ENCODE results near the gene GRID1. TPM values are rescaled to one million over a fixed set of nuclear protein-coding genes. Genes with fewer than 3 reads are reported as not detected.

Gene GRID1
- total RNA-seq, 1 experiment from 2014 or later, result 0.37 TPM

DNA sequence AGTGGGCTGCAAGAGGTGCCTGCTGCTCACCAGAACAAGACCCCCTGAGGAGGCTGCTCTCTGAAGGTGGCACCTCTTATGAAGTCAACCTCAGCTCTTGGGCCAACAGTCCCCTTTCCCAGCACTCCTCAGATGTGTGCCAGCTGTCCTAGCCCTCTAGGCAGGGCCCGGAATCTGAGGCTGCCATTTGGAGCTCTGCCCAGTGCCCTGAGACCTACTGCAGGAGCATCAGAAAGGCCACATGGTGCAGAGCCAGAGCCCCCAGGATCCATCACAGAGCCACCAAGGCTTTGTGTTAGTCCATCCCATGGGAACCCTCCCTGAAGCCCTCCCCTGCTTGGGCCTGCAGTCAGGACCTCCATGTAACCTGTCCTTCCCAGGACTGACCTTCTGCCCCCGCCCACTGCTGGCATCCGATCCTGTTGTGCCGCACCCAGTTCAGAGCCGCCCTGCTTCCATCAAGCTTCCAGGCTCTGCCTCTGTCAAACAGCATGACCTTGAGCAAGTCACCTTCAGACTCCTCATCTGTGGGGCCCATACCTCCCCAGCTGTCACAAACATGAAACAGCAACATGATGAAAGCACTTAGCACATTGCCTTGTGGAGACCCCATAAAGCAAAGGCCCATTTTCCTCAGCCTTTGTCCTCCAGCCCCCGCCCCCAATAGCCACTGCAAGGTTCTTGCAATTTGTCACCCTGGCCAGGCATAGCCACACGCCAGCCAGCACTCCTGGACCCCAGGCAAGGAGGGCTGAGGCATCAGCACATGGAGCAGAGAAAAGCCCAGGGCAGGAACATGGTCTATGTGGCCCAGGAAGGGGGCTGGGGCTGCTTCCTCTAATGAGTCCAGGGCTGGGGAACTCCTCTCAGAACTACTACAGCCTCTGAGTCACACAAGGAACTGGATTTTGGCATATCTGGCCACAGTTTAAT is 51.7 kb downstream of the GRID1 start:
- DNase-seq (ENCODE audit: low spot score), result no peak
- Mint-ChIP-seq H3K4me3 (no peak overlapping the region), H3K9me3 (no peaks in the 10 kb centered on the region), H3K4me1 (peaks cover 3% of the 10 kb centered on the region; the same call in 1 of the 2 replicates), H3K27me3 (ENCODE audit: low read depth) (no peaks in the 10 kb centered on the region), H3K27ac (no peak overlapping the region), H3K36me3 (no peaks in the 10 kb centered on the region)
- TF ChIP-seq ELF4 (CRISPR knock-in tag; IDR thresholded peaks at IDR 0.05; ENCODE audit: low read depth), result no peak
- TF ChIP-seq, protein P1, sequence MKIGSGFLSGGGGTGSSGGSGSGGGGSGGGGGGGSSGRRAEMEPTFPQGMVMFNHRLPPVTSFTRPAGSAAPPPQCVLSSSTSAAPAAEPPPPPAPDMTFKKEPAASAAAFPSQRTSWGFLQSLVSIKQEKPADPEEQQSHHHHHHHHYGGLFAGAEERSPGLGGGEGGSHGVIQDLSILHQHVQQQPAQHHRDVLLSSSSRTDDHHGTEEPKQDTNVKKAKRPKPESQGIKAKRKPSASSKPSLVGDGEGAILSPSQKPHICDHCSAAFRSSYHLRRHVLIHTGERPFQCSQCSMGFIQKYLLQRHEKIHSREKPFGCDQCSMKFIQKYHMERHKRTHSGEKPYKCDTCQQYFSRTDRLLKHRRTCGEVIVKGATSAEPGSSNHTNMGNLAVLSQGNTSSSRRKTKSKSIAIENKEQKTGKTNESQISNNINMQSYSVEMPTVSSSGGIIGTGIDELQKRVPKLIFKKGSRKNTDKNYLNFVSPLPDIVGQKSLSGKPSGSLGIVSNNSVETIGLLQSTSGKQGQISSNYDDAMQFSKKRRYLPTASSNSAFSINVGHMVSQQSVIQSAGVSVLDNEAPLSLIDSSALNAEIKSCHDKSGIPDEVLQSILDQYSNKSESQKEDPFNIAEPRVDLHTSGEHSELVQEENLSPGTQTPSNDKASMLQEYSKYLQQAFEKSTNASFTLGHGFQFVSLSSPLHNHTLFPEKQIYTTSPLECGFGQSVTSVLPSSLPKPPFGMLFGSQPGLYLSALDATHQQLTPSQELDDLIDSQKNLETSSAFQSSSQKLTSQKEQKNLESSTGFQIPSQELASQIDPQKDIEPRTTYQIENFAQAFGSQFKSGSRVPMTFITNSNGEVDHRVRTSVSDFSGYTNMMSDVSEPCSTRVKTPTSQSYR (CRISPR knock-in tag; IDR thresholded peaks at IDR 0.05), result no peak
- ChIA-PET POLR2A (no interaction called here), CTCF (interaction anchor here (0.6 to 2.1 kb wide), 3 partner anchors 35 to 176 kb away, joined by 3 to 4 read pairs (median 3); no protein-coding TSS in a partner anchor)
- no peak for ATAC-seq

- ChIA-PET CTCF (interaction anchor here (0.6 to 2.4 kb wide), 6 partner anchors 22 to 174 kb away, joined by 3 to 8 read pairs (median 4); no protein-coding TSS in a partner anchor), POLR2A (no interaction called here)
- Mint-ChIP-seq H3K36me3 (no peaks in the 10 kb centered on the region), H3K9me3 (no peaks in the 10 kb centered on the region), H3K4me1 (peaks cover 3% of the 10 kb centered on the region; the same call in 1 of the 2 replicates), H3K27ac (no peak overlapping the region), H3K27me3 (ENCODE audit: low read depth) (no peaks in the 10 kb centered on the region), H3K4me3 (no peak overlapping the region)
- no peak for DNase-seq (ENCODE audit: low spot score)
- ATAC-seq, result no peak
- TF ChIP-seq ZNF396 (CRISPR knock-in tag; IDR thresholded peaks at IDR 0.05; ENCODE audit: borderline replicate concordance) (no peak), MAX (CRISPR knock-in tag; IDR thresholded peaks at IDR 0.05) (no peak), AR (CRISPR knock-in tag; IDR thresholded peaks at IDR 0.05) (no peak), USF2 (CRISPR knock-in tag; IDR thresholded peaks at IDR 0.05) (no peak), IRF1 (CRISPR knock-in tag; IDR thresholded peaks at IDR 0.05) (no peak), CREM (CRISPR knock-in tag; IDR thresholded peaks at IDR 0.05) (no peak), SP1 (CRISPR knock-in tag; conservative IDR thresholded peaks at IDR 0.05) (no peak), ZNF416 (CRISPR knock-in tag; IDR thresholded peaks at IDR 0.05) (no peak)
- TF ChIP-seq, protein P1 (CRISPR knock-in tag; IDR thresholded peaks at IDR 0.05), result no peak
- TF ChIP-seq, protein P2, sequence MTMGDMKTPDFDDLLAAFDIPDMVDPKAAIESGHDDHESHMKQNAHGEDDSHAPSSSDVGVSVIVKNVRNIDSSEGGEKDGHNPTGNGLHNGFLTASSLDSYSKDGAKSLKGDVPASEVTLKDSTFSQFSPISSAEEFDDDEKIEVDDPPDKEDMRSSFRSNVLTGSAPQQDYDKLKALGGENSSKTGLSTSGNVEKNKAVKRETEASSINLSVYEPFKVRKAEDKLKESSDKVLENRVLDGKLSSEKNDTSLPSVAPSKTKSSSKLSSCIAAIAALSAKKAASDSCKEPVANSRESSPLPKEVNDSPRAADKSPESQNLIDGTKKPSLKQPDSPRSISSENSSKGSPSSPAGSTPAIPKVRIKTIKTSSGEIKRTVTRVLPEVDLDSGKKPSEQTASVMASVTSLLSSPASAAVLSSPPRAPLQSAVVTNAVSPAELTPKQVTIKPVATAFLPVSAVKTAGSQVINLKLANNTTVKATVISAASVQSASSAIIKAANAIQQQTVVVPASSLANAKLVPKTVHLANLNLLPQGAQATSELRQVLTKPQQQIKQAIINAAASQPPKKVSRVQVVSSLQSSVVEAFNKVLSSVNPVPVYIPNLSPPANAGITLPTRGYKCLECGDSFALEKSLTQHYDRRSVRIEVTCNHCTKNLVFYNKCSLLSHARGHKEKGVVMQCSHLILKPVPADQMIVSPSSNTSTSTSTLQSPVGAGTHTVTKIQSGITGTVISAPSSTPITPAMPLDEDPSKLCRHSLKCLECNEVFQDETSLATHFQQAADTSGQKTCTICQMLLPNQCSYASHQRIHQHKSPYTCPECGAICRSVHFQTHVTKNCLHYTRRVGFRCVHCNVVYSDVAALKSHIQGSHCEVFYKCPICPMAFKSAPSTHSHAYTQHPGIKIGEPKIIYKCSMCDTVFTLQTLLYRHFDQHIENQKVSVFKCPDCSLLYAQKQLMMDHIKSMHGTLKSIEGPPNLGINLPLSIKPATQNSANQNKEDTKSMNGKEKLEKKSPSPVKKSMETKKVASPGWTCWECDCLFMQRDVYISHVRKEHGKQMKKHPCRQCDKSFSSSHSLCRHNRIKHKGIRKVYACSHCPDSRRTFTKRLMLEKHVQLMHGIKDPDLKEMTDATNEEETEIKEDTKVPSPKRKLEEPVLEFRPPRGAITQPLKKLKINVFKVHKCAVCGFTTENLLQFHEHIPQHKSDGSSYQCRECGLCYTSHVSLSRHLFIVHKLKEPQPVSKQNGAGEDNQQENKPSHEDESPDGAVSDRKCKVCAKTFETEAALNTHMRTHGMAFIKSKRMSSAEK (CRISPR knock-in tag; IDR thresholded peaks at IDR 0.05; ENCODE audit: borderline replicate concordance), result no peak
- TF ChIP-seq, protein P3, sequence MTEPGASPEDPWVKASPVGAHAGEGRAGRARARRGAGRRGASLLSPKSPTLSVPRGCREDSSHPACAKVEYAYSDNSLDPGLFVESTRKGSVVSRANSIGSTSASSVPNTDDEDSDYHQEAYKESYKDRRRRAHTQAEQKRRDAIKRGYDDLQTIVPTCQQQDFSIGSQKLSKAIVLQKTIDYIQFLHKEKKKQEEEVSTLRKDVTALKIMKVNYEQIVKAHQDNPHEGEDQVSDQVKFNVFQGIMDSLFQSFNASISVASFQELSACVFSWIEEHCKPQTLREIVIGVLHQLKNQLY (CRISPR knock-in tag; IDR thresholded peaks at IDR 0.05), result no peak
- TF ChIP-seq, protein P4, sequence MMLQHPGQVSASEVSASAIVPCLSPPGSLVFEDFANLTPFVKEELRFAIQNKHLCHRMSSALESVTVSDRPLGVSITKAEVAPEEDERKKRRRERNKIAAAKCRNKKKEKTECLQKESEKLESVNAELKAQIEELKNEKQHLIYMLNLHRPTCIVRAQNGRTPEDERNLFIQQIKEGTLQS (CRISPR knock-in tag; conservative IDR thresholded peaks at IDR 0.05), result no peak
- TF ChIP-seq, protein P5, sequence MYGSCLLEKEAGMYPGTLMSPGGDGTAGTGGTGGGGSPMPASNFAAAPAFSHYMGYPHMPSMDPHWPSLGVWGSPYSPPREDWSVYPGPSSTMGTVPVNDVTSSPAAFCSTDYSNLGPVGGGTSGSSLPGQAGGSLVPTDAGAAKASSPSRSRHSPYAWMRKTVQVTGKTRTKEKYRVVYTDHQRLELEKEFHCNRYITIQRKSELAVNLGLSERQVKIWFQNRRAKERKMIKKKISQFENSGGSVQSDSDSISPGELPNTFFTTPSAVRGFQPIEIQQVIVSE (CRISPR knock-in tag; IDR thresholded peaks at IDR 0.05; ENCODE audit: borderline replicate concordance), result no peak
Observed at GRCh38 chr10:86313621-86314041, 53.0 kb downstream of the GRID1 start.

Data from WTC11 (cell line).